Measurements from ENCODE around the gene ZNF124.
A peak's percentile ranks its signal among the peaks of the same experiment; 100 is the strongest.

The ZNF124 gene

DNA sequence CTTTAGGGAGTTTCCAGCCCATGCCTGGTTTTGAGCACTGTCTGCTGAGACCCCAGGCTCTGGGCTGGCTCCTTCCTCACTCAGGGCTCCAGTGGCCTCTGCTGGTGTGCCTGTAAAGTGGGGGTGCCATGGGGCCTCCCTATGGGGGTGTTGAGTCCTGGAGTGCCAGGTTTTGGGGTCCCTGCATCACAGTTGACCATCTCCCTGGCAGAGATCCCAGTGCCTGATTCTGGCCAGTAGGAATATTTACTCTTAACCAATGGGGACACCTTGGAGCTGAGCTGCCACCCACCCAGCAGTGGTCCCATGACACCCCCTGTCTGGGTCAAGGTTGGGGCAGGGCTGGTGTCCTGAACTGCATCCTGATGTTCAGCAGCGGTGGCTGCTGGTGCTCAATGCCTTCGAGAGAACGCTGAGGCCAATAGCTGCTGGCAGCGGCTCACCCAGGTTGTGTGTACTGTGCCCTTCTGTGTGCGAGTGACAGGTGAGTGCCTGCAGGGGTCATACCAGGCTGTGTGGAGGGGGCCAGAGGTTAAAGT, 58.0 kb downstream of the ZNF124 start:
- TF ChIP-seq, protein P1, sequence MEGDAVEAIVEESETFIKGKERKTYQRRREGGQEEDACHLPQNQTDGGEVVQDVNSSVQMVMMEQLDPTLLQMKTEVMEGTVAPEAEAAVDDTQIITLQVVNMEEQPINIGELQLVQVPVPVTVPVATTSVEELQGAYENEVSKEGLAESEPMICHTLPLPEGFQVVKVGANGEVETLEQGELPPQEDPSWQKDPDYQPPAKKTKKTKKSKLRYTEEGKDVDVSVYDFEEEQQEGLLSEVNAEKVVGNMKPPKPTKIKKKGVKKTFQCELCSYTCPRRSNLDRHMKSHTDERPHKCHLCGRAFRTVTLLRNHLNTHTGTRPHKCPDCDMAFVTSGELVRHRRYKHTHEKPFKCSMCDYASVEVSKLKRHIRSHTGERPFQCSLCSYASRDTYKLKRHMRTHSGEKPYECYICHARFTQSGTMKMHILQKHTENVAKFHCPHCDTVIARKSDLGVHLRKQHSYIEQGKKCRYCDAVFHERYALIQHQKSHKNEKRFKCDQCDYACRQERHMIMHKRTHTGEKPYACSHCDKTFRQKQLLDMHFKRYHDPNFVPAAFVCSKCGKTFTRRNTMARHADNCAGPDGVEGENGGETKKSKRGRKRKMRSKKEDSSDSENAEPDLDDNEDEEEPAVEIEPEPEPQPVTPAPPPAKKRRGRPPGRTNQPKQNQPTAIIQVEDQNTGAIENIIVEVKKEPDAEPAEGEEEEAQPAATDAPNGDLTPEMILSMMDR (IDR thresholded peaks at IDR 0.05; ENCODE audit: control insufficient read depth, insufficient read depth, low read depth, low read length, missing control alignments): no peak
- H3K4me3 ChIP-seq (ENCODE audit: control insufficient read depth, low read depth, low read length): no peak overlapping the region
- no peak for DNase-seq (ENCODE audit: low read depth)

DNA sequence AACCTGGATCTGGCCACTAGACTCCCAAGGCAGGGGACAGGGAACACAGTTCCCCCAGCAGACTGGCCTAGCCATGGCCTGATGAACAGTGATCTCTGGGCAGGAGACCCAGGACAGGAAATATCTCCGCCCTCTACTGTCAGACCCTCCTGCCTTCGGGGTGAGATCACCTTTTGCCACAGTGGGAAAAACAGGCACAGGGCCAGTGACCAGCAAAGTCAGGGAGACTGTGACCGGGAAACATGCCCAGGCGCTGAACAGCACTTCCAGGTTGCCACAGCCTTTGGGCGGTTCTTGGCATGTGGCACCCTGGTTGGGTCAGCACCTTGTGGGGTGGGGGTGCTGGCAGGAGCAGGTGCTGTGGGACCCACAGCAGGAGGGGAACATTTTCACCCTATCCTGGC, 58.7 kb downstream of the ZNF124 start:
- DNase-seq (ENCODE audit: low read depth): no peak
- no peak overlapping the region for H3K4me3 ChIP-seq (ENCODE audit: control insufficient read depth, low read depth, low read length)
- TF ChIP-seq, protein P1 (IDR thresholded peaks at IDR 0.05; ENCODE audit: control insufficient read depth, insufficient read depth, low read depth, low read length, missing control alignments): no peak

DNA sequence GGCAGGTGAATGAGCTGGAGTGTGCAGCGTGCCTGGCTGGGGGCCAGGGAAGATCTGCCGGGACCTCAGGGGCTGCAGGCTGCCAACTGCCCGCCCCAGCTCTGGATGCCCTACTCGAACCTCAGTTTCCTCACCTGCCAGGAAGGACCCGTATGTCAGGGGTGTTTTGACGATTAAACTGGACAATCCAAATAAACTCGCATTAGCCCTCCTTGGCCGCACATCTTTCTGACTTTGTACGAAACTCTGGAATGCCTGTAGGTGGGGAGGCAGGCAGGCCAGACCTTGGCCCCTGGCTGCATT, 59.4 kb downstream of the ZNF124 start:
- TF ChIP-seq, protein P1 (IDR thresholded peaks at IDR 0.05; ENCODE audit: control insufficient read depth, insufficient read depth, low read depth, low read length, missing control alignments): no peak
- no peak for DNase-seq (ENCODE audit: low read depth)
- H3K4me3 ChIP-seq (ENCODE audit: control insufficient read depth, low read depth, low read length): peak overlapping the region; percentile 60; the same call in 1 of the 2 replicates

DNA sequence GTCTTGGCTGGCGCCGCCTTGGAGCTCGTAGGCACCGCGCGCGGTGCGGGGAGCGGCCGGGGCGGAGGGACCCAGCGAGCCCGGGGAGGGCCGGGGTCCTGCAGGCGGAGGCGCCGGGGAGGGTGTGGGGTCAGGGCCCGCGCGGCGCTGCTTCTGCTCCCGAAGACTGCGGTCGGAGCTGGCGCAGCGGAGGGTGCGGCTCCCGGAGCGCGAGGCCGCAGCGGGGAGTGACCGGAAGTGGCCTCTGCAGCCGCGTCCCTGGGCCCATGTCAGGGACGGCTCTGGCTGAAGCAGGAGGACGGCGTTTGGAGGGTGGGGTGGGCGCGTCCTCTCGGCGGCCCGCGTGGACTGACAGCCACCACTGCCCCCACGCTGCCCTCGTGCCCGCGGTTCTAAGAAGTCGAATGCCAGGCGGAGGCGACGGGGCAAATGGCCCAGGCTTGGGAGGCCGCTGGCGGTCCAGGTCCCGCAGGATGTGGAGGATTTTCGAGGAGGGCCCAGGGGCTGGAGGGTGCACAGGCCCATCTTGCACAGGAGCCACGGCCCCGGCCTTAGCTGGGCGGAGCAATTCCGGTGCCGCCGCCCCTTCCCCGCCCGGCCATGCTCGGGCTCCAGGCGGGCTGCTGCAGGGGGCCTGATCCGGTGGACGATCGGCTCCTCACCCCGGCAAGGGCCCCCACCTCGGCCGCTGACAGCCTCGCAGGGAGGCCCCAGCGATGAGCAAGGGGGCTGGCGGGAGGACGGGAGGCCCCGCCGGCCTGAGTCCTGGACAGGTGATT, 59.9 kb downstream of the ZNF124 start:
- peak overlapping the region; percentile 60 for H3K4me3 ChIP-seq (ENCODE audit: control insufficient read depth, low read depth, low read length)
- TF ChIP-seq, protein P1 (IDR thresholded peaks at IDR 0.05; ENCODE audit: control insufficient read depth, insufficient read depth, low read depth, low read length, missing control alignments): no peak
- DNase-seq (ENCODE audit: low read depth): no peak

DNA sequence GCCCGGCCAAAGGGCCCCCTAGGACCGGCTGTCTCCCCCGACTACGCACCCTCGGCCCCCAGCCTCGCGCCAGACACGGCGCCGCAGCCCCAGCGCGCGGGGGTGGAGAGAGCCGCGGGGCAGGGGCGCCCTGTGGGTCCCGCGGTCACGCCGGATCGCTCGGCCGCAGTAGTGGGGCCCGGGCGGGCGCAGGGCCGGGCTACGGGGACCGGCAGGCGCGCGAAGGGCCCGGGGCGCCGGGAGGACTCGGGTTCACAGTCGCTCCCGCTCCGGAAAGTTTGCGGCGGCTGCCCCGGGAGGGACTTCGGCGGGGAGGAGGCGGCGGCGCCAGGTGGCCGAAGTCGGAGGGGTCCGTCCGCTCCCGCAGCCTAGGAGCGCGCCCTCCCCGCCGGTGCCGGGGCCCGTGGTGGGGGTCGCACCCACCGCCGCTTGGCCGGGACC, 60.5 kb downstream of the ZNF124 start:
- TF ChIP-seq, protein P1 (IDR thresholded peaks at IDR 0.05; ENCODE audit: control insufficient read depth, insufficient read depth, low read depth, low read length, missing control alignments): no peak
- peak overlapping the region; percentile 60 for H3K4me3 ChIP-seq (ENCODE audit: control insufficient read depth, low read depth, low read length)
- no peak for DNase-seq (ENCODE audit: low read depth)

DNA sequence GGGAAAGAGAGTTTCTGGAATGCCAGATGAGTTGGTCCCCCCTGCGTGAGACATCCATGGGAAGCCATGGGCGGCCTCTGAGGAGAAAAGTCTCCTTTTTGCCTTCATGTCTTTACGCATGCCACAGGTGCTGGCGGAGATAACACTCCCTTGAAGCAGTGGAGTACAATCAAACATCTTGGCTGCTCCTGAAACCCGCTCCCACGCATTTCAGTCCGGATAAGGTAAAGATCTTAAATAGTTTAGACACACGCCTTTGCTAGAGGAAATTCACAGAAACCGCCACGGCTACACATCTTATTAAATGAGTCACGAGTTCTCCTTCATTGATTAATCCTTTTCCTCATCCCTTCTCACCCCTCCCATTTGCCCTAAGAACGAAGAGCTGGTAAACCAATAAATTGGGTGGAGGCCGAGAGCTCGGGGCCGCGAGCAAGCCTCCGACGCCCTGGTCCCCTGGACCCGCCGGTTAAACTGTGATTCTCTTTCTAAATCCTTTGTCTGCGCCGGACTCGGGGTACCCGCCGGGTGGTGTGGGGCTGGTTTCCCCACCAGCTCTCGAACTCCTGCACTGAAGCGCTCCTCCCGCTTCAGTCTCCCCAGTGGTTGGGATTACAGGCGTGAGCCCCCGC, 61.1 kb downstream of the ZNF124 start:
- H3K4me3 ChIP-seq (ENCODE audit: control insufficient read depth, low read depth, low read length): peak overlapping the region; percentile 60
- TF ChIP-seq, protein P1 (IDR thresholded peaks at IDR 0.05; ENCODE audit: control insufficient read depth, insufficient read depth, low read depth, low read length, missing control alignments): no peak
- DNase-seq (ENCODE audit: low read depth): no peak

All from AG09309 (cell line).